SU-DHL-6 (cell line): ENCODE measurements around the gene MTHFD1.

ENCODE experiments used
- CTCF ChIP-seq: fragments of 200-600 bp; sonication (generic); IDR thresholded peaks from one replicate; pipeline ENCODE4 v1.5.1; 2017; ENCODE audit warnings: antibody characterized with exemption, mild to moderate bottlenecking, low read length, moderate library complexity; ENCODE audit not compliant: insufficient read depth, poor library complexity, severe bottlenecking
- EZH2phosphoT487 ChIP-seq: fragments of 200-600 bp; sonication (generic), shearing (Covaris generic); conservative IDR thresholded peaks from 2 replicates; pipeline ENCODE4 v1.6.1; 2018; ENCODE audit warnings: mild to moderate bottlenecking, antibody characterized with exemption, low read length, moderate library complexity, mixed read lengths

- TF ChIP-seq CTCF (no peak), EZH2phosphoT487 (no peak)
Observed at GRCh38 chr14:64508215-64508776, 120.1 kb downstream of the MTHFD1 start.
